Iris pigment epithelial cell (primary cell): ENCODE data around the gene MRPS35.
"Not testable (repeated sequence)": the region's sequence is repeated elsewhere in the genome, so short reads cannot be mapped to it uniquely, and the experiment has no call there.

ENCODE experiments used
- DNase-seq: peaks from one replicate; pipeline ENCODE4 v3.0.0-alpha.2; 2011; ENCODE audit warnings: low read depth

Gene MRPS35

DNA sequence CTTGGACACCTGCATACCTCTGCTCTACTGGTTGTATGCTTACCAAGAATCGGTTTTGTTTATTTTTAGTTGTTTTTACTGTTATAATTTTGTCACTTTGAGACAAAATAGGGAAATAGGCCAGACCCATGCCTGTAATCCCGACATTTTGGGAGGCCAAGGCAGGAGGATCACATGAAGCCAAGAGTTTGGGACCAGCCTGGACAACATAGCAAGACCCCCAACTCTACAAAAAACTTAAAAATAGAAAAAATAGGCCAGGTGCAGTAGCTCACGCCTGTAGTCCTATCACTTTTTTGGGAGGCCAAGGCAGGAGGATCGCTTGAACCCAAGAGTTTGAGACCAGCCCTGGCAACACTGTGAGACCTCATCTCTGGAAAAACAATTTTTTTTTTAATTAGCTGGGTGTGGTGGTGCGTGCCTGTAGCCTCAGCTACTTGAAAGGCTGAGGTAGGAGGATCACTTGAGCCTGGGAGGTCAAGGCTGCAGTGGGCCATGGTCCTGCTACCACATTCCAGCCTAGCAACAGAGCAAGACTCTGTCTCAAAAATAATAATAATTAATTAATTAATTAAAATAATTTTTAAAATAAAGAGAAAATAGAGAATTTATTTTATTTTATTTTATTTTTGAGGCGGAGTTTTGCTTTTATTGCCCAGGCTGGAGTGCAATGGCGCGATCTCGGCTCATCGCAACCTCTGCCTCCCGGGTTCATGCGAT is 1.3 kb upstream of the MRPS35 start:
- DNase-seq: no peak

DNA sequence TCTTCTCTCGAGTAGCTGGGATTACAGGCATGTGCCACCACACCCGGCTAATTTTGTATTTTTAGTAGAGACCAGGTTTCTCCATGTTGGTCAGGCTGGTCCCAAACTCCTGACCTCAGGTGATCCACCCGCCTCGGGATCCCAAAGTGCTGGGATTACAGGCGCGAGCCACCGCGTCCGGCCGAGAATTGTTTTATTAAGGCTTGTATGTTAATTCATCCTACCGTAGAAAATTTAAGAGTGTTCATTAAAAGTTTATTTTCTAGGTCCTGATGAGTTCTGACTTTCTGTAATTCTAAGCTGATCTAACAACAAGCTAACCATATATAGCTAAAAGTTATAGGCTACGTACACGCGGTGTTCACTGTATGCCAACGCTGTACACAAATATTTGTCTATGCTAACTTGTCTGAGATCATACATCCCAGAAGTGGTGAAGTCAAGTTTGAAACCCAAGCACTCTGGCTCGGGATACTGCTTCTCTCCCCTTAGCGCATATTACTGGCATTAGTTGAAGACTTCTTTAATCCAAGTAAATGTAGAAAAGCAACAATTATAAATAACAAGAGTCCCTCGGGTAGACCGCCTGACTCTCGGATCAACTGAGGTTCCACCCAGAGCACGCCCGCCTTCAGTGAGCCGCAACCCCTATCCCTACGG is 570 bp upstream of the MRPS35 start:
- peak; percentile 69 for DNase-seq

- DNase-seq: peak; percentile 23
These were observed 668 bp downstream of the MRPS35 start for GRCh38 chr12:27711317-27711682.

- no peak for DNase-seq
These were observed 1.3 kb downstream of the MRPS35 start for GRCh38 chr12:27711967-27712366.

DNA sequence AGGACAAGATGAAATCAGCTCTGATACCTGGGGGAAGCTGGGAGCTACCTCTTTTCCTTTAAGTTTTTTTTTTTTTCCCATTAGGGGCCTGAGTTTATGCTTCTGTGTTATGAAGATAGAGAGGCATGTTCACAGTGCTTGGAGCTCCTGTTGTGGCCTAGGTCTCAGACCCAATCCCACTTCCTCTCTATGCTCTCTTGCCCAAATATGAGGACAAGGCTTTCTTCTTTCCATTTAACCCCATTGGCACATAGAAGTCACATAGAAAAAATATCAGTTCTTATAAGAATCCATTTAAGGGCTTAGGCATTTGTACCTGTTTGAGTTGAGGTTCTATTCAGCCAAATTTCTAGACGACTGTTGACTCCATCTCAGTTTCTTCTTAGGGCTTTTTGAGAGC is 12.6 kb downstream of the MRPS35 start:
- no peak for DNase-seq

DNA sequence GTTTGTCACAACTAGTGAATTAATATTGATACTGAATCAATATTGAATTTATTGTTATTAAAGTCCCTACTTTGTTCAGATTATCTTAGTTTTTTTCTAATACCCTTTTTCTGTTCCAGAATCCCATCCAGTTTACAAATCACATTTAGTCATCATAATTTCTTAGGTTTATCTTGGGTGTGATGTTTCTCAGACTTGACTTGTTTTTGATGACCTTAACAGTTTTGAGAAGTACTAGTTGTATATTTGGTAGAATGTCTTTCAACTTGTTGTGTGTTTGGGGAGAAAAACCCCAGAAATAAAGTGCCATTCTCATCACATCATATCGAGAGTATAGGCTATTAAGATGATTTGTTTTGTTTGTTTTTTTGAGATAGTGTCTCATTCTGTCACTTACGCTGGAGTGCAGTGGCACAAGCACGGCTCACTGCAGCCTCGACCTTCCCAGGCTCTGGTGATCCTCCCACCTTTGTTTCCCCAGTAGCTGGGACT is 19.5 kb downstream of the MRPS35 start:
- DNase-seq: no peak

GRCh38 chr12:27732281-27732680 is 21.6 kb downstream of the MRPS35 start:
- DNase-seq: no peak

DNA sequence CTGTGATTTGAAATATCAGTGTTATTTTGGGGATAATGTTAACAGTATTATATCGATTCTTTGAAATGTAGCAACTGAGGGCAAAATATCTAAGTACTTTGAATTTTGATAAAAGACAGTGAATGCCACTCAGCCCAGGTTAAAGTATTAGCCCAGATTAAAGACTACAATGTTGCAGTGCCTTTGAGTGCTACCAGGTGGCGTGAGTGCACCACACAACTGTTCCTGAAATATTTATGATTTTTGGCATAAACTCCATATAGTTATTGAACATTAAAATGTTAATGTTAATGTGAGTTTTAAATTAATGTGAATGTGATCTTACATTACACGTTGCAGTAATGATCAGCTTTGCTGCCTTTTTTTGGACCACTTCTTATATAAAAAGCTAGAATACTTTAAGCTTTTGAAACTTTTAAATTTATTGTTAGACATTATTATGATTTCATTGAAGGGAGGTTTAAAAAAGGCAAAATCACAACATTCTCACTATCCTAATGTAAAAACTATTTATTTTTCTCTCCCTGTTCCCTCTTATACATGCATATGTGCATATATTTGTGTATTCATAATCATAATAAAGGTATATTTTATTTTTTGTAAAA is 22.5 kb downstream of the MRPS35 start:
- DNase-seq: peak; percentile 44

- no peak for DNase-seq
These were observed 23.2 kb downstream of the MRPS35 start for GRCh38 chr12:27733791-27734190.

DNA sequence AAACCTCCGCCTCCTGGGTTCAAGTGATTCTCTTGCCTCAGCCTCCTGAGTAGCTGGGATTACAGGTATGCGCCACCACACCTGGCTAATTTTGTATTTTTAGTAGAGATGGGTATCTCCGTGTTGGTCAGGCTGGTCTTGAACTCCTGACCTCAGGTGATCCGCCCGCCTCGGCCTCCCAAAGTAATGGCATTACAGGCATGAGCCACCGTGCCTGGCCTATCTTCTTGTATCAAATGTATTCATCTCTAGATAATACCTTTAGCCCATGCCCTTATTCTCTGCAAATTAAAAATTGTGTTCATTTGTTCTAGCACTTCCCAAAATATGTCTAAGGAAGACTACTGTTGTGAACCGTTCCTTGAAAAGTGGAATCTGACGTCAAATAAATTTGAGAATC is 23.7 kb downstream of the MRPS35 start:
- not testable (repeated sequence) for DNase-seq

DNA sequence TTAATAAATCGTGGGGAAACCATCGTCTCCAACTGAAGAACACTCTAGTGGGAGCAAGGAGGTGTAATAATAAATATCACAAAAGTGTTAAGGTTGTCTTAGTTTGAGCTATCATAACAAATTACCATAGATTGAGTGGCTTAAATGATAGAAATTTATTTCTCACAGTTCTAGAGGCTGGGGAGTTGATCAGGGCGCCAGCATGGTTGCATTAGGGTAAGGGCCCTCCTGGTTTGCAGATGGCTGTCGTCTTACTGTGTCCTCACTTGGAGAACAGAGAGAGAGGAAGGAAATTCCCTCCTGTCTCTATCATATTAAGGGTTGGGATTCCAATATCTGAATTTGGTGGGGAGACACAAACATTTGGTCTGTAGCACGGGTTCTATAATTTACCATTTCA is 33.0 kb downstream of the MRPS35 start:
- DNase-seq: no peak

DNA sequence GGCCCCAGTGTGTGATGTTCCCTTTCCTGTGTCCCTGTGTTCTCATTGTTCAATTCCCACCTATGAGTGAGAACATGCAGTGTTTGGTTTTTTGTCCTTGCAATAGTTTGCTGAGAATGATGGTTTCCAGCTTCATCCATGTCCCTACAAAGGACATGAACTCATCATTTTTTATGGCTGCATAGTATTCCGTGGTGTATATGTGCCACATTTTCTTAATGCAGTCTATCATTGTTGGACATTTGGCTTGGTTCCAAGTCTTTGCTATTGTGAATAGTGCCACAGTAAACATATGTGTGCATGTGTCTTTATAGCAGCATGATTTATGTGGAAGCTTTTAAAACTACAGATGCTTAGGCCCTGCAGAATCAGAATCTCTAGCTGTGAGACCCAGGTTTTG is 35.1 kb downstream of the MRPS35 start:
- not testable (repeated sequence) for DNase-seq

DNA sequence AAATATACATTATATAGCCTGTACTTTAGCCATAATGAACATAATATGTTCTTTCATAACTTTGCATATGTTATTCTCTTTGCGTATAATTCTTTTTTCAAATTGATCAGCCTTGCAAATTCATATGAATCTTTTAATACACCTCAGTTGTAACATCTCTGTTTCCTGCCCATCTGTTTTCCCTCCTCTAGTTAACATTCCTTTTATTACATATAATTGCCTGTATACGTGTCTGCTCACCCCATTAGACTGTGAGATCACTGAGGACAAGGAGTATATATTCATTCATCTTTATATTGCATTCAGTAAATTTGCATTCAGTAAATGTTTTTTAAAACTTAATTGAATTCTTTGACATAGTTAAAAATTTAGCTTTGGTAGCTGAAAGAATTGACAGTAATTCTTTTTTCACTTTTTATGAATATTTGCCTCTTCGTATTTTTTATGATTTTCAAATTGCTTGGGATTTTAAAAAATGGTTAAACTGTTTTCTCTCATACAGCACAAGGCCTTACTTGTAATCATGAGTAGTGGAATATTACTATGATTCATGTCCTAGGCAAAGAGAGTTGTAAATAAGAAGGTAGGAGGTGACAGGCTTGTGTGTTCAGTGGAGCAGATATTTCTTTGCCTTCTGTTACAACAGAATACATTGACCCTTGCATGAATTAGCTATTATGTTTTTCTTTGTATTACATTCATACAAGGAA is 36.6 kb downstream of the MRPS35 start:
- peak; percentile 84 for DNase-seq

DNA sequence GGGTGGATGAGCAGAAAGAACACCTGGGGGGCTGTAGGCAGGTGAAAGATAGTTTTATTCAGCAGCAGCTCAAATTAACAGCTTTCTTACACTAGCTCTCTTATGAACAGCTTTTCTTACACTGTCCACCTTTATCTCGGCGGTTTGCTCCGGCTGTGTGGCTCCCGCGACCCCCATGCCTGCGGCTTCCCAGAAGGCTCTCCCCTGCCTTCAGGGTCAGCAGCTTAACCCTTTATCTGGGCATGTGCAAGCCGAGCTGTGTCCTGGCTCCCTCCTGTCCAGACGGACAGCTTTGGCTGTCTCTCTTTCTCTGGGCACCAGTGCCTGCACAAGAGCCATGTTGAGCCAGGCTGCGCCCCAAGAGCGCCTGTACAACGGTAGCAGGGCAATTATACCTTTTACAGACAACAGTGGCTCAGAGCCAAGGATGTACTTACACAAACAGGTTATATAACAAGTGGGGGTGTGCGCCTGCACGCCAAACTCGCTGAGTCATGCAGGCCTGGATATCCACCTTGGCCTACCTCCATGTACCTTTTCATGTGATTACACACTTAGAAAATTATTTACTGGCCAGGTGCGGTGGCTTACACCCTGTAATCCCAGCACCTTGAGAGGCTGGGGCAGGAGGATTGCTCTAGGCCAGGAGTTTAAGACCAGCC is 40.9 kb downstream of the MRPS35 start:
- DNase-seq: peak; percentile 31

DNA sequence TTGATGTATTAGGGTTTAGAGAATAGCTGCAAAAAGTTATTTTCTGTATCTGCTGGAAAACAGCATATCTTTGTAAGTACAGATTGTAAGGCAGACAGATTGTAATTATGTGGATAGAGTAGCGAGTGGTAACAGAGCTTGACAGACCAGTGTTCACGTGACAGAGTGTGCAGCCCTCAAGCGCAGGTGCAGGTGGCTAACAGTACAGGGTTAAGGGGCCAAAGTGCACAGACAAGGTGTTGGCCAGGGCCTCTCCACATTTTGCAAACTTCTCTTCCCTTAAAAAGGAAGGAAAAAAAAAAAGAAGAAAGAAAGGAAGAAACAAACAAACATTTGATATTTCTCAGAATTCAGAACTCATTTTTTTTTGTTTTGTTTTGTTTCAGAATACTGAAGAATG is 44.2 kb downstream of the MRPS35 start:
- no peak for DNase-seq

- no peak for DNase-seq
These were observed 46.1 kb downstream of the MRPS35 start for GRCh38 chr12:27756670-27757195.

DNA sequence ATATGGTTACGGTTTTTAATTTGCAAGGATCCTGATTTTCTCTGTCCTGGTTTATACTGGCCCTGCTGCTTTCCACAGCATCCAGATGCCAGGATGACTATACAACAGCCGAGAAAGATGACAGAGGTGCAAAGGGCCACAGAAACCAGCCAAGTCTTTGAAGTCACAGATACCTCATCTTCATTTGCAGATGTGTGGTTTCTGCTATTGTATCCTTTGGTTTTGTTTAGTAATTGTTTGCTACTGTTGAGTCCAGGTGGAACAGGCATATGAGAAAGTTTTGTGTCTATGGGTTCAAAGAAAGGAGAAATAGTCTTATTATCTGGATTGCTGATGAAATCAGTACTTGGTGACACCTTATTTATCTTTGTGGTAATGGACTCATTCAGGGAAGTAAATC is 52.1 kb downstream of the MRPS35 start:
- no peak for DNase-seq

DNA sequence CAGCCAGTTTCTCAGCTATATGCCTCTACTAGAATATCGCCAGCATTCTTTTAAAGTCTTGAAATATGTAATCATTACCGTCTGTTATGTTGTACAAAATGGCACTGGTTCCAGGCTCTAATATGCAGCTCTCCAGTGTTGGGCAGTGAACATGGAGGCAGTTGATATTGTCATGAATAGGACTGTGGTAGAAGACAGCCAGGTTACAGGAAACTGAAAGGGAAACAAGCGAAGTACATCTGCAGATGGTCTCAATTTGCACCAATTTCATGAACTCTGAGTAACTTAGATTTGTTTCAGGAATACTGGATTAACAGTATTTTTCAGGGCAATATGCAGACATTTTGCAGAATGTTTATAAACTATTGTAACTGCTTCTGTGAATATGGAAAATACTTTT is 56.0 kb downstream of the MRPS35 start:
- DNase-seq: no peak

GRCh38 chr12:27769142-27769673 is 58.6 kb downstream of the MRPS35 start:
- no peak for DNase-seq

GRCh38 chr12:27771481-27772327 is 61.1 kb downstream of the MRPS35 start:
- peak; percentile 53 for DNase-seq
